Hippocampal formation (tissue), 2 donors: ENCODE measurements around the gene PDZRN3.

ENCODE experiments used
- DNase-seq, 2 donors: peaks; one replicate each; lab custom pipeline; 2025; lab: John Stamatoyannopoulos, UW

Gene PDZRN3

DNA sequence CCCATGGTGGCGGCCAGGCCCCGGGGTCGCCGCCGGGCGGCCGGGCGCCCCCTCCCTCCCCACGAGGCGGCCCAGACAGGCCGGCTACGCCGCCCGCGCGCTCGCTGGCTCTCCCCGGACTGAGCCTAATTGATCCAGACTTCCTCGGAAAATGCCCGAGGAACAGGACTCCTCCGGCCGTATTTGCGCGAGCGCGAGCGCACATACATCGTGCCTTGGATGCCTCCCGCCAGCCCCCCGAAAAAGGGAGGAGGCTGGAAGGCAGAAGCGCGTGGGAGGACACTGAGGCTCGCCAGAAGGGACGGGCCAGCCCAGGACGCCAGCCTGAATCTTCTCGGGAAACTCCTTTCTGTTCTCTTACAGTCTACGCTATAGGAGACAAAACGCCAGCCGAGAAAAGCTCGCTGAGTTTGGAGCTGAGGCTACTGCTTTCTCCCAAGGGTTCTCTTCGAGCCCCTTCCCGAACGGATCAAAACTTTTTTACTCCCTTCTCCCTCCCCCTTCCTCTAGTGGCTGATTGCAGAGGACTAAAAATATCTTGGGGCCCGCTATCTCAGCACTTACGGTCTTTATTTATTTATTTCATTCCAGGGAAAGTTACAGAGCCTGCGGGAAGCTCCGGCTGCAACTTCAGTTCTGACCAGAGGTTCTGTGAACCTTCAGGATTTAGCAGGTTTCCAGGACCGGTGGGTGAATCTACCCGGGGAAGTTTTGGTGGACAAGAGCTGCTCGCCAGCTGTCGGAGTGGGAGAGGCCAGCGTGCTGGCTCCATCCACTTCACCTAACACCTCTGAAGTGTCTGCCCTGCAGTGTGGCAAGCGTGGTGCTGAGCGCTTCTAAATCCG is at the start of gene PDZRN3:
Gene PDZRN3, minus strand, starts transcription at position 121 of the 845 bp plus-strand sequence.
- DNase-seq, result peak; percentile 21 to 29

DNA sequence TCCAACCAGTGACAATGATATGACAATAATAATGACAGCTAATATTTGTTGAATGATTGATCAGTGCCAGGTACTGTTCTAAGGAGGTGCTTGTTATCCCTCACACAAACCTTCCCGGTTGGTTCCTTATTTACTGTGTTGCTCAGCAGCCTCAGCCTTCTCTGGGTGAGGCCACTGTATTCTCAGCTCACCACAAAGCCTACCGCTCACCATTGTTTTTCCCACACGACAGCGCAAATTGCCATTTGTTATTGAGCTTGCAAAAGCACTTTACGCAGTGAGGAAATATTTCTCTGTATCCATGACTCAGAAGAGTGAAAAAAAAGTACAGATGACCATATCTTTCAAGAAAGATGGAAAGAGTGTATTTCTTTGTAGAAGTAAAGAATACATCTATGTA is 49.5 kb upstream of the PDZRN3 start:
- no peak for DNase-seq

GRCh38 chr3:73669260-73669659 is 44.5 kb upstream of the PDZRN3 start:
- DNase-seq, result no peak

DNA sequence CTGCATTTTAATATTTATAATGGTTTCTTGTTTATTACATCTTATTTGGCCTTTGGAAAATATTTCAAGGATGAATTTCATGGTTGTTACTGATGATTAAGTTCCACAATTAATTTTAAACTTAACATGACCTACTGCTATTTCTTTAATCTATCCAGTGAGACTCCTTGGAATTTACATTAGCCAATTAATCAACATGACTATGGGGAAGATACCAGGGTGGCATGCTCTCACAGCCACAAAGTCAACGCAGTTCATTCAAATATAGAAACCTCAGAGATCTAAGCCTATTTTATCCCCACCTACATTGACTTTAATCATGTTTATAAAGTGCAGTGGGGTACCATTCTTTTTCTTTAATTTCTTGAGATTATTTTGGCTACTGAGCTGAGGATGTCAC is 43.6 kb upstream of the PDZRN3 start:
- DNase-seq, result no peak

DNA sequence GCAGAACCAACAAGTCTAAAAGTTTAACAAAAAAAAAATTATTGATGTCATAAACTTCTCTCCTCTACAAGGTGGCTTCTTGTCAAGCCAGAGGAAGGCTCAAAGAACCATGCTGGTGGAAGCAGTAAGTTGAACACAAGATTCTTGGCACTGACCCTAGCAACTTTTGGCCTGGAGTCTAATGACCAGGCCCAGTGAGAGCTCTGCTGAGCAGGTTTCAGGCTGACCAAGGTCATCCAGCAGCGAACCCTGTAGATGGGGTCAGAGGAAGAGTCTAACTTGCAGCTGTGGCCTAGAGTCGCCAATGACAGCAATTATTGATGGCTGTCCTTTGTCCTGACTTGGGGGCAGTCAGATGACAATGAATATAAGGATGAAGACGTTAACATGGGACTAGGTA is 43.1 kb upstream of the PDZRN3 start:
- no peak for DNase-seq

- DNase-seq, result no peak
These were observed 40.5 kb upstream of the PDZRN3 start for GRCh38 chr3:73665286-73665685.

DNA sequence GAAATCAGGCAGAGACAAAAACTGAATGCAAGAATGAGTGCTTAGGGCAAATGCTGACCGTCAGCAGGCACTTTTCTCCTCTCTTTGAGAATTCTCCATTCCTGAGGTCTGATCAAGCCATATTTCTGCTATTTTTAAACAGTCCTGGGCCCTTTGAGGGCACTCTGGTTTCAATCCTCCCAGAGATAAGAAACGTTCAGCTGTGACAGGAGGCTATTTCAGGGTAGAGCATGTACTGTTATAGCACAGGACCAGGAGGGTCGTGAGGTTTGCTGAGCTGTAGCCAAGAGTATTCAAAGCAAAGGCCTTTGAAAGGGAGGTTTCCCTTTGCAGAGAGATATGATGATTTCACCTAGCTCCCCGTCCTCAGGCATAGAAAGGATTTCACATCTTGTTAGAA is 39.6 kb upstream of the PDZRN3 start:
- DNase-seq, result no peak

- DNase-seq, result no peak
These were observed 38.8 kb upstream of the PDZRN3 start for GRCh38 chr3:73663495-73663894.

- DNase-seq, result no peak
These were observed 36.5 kb upstream of the PDZRN3 start for GRCh38 chr3:73661265-73661664.

- DNase-seq, result no peak
These were observed 33.5 kb upstream of the PDZRN3 start for GRCh38 chr3:73658227-73658626.

DNA sequence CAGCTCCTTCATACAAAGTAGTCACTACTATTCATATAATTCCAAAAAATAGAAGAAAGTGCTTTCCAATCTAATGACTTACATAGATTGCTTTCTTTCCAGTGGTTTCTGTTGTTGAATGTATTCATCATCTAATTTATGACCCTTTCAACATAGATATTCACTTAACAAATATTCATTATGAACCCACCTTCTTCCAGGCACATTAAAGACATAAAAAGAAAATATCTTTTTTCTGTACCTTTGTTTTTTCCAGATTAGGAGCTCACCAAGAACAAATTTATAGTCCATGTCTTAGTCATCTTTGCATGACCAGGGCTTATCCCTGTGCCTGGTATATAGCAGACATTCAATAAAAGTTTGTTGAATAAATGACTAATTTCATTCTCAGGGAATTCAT is 32.4 kb upstream of the PDZRN3 start:
- DNase-seq, result no peak

- DNase-seq, result no peak
These were observed 31.6 kb upstream of the PDZRN3 start for GRCh38 chr3:73656241-73656890.

GRCh38 chr3:73655197-73655596 is 30.5 kb upstream of the PDZRN3 start:
- no peak for DNase-seq

DNA sequence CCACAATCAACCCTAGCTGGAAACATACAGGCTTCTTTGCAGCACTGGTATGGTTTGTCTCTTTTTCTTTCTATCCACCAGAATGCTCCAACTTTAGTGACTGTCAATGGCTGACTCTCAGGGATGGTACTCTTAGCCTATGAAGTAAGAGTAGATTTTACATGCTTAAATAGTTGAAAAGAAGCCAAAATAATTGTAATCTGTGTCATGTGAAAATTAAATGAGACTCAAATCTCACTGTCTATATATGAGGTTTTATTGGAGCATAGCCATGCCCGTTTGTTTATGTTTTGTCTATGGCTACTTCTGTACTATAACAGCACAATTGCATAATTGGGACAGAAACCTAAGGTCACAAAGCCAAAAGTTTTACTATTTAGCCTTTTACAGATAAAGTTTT is 29.1 kb upstream of the PDZRN3 start:
- DNase-seq, result no peak

DNA sequence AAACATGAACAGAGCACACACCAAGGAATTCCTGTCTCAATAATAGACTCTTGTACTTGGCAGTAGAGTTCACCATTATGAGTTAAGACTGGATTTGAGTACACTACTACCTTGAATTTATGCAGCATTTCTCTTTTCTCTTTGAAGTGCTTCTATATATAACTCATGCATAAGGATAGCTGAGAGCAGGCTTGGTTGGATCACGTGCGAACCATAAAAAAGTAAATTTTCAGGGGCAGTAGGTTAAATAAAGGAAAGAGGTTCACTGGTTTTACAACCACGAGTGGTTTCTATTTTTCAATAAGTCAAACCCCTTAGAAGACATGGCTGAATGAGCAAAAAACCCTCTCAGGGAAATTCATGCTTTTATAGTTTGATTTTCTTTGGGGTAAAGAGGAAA is 28.6 kb upstream of the PDZRN3 start:
- no peak for DNase-seq

- DNase-seq, result no peak
These were observed 28.2 kb upstream of the PDZRN3 start for GRCh38 chr3:73652896-73653295.

- DNase-seq, result no peak
These were observed 12.3 kb upstream of the PDZRN3 start for GRCh38 chr3:73637042-73637441.

- DNase-seq, result no peak
These were observed 10.5 kb upstream of the PDZRN3 start for GRCh38 chr3:73635254-73635653.

- no peak for DNase-seq
These were observed 9.2 kb upstream of the PDZRN3 start for GRCh38 chr3:73633916-73634344.

DNA sequence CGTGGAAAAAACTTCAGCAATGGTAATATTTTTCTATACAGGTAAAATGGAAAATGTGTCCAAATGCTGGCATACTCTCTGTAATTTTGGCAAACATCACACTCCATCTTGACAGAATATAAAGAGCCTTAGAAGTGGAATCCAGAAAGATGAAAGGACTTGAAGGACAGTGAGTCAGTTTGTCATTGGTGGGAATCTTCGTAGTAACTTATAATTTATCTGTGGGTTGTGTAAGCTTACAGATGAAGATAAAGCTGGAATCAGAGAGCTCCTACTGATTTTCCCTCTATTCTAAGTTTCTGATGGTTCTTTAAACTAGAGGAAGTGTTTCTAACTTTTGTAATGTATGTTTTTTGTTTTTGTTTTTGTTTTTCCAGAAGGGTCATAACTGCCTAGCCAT is 8.7 kb upstream of the PDZRN3 start:
- DNase-seq, result no peak

DNA sequence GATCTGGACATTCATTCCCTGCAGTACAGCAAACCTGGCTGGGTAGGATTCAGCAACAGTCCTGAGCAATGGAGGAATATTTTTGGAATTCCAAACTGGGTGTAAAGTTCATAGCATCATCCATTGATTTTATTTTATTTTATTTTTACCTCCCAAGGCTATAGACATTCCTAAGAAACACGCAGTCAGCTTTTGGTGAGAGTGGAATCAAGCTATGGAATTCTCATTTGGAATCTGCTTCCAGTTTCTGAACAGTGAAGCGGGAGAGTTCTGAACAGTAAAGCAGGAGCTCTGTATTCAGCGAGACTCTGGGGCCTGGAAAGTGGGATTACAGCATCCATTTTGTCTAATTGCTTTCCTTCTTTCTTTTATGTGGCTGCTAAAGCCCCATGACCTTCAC is 1.4 kb upstream of the PDZRN3 start:
- no peak for DNase-seq

GRCh38 chr3:73624017-73624820 is 522 bp downstream of the PDZRN3 start:
- DNase-seq, result no peak

GRCh38 chr3:73623346-73623745 is 1.4 kb downstream of the PDZRN3 start:
- no peak for DNase-seq
